OCI-LY1 (cell line): ENCODE measurements around the gene ZNF385C.

Experiments used
- H2AFZ ChIP-seq: fragments of 200-600 bp; sonication (generic), shearing (Covaris generic); 2 replicates; pipeline ENCODE4 v1.6.0; 2014; ENCODE audit warnings: antibody characterized with exemption, mild to moderate bottlenecking, low read length
- H3F3A ChIP-seq: fragments of 200-600 bp; sonication (generic), shearing (Covaris generic); 2 replicates; pipeline ENCODE4 v1.6.0; 2014; ENCODE audit warnings: mild to moderate bottlenecking, antibody characterized with exemption, low read length, moderate library complexity; ENCODE audit not compliant: insufficient read depth
- H3K27ac ChIP-seq: fragments of 200-600 bp; sonication (generic); 2 replicates; pipeline ENCODE4 v1.5.1; 2014; ENCODE audit warnings: low read length, mixed run types, mild to moderate bottlenecking, low read depth; ENCODE audit not compliant: poor library complexity, severe bottlenecking
- H3K27me3 ChIP-seq: fragments of 200-600 bp; sonication (generic); 2 replicates; pipeline ENCODE4 v1.6.0; 2014; ENCODE audit warnings: antibody characterized with exemption, mild to moderate bottlenecking, low read length, moderate library complexity; ENCODE audit not compliant: insufficient read depth
- H3K36me3 ChIP-seq: fragments of 200-600 bp; sonication (generic); 2 replicates; pipeline ENCODE4 v1.6.1; 2014; ENCODE audit warnings: mild to moderate bottlenecking, antibody characterized with exemption, low read length, moderate library complexity, mixed read lengths; ENCODE audit not compliant: insufficient read depth
- H3K4me1 ChIP-seq: fragments of 200-600 bp; sonication (generic); 2 replicates; pipeline ENCODE4 v1.5.1; 2014; ENCODE audit warnings: mild to moderate bottlenecking, low read length, moderate library complexity; ENCODE audit not compliant: insufficient read depth, severe bottlenecking
- H3K4me2 ChIP-seq: fragments of 200-600 bp; sonication (generic), shearing (Covaris generic); 2 replicates; pipeline ENCODE4 v1.6.1; 2014; ENCODE audit warnings: low read length
- H3K4me3 ChIP-seq: fragments of 200-600 bp; sonication (generic); 2 replicates; pipeline ENCODE4 v1.5.1; 2014; ENCODE audit warnings: low read length, low read depth, mild to moderate bottlenecking, mixed read lengths; ENCODE audit not compliant: poor library complexity, severe bottlenecking
- H3K79me2 ChIP-seq: fragments of 200-600 bp; shearing (Covaris generic); 2 replicates; pipeline ENCODE4 v1.6.1; 2016; ENCODE audit warnings: mixed run types, low read length, mixed read lengths; ENCODE audit not compliant: insufficient read depth
- H3K9ac ChIP-seq: fragments of 200-600 bp; sonication (generic), shearing (Covaris generic); 2 replicates; pipeline ENCODE4 v1.6.1; 2014; ENCODE audit warnings: mild to moderate bottlenecking, low read length, mixed read lengths
- H3K9me2 ChIP-seq: fragments of 200-600 bp; sonication (generic), shearing (Covaris generic); 2 replicates; pipeline ENCODE4 v1.6.1; 2014; ENCODE audit warnings: low read depth, mild to moderate bottlenecking, low read length, mixed read lengths
- H3K9me3 ChIP-seq: fragments of 200-600 bp; shearing (Covaris generic); 2 replicates; pipeline ENCODE4 v1.6.1; 2014; ENCODE audit warnings: low read length, mixed read lengths
- H4K20me1 ChIP-seq: fragments of 200-600 bp; sonication (generic), shearing (Covaris generic); 2 replicates; pipeline ENCODE4 v1.6.0; 2016; ENCODE audit warnings: mild to moderate bottlenecking, low read length; ENCODE audit not compliant: insufficient read depth
- CTCF ChIP-seq: fragments of 200-600 bp; sonication (generic), shearing (Covaris generic); IDR thresholded peaks from 2 replicates; pipeline ENCODE4 v1.5.1; 2017; ENCODE audit warnings: mild to moderate bottlenecking, antibody characterized with exemption, low read length, moderate library complexity, mixed read lengths
- EZH2 ChIP-seq: fragments of 200-600 bp; sonication (generic), shearing (Covaris generic); IDR thresholded peaks from 2 replicates; pipeline ENCODE4 v1.8.0; 2017; ENCODE audit warnings: borderline replicate concordance, mixed run types, mild to moderate bottlenecking, antibody characterized with exemption, low read length, moderate library complexity, mixed read lengths

ZNF385C gene

GRCh38 chr17:42106009-42106408, 7.7 kb upstream of the ZNF385C start:
- H3K27ac ChIP-seq, result no peak overlapping the region

GRCh38 chr17:42104264-42104663, 6.0 kb upstream of the ZNF385C start:
- Histone ChIP-seq H3K4me1 (peaks cover 18% of the 10 kb centered on the region), H3F3A (no peaks in the 10 kb centered on the region), H3K36me3 (no peaks in the 10 kb centered on the region; the same call in 1 of the 2 replicates), H3K4me2 (no peak overlapping the region), H3K27ac (no peak overlapping the region), H3K27me3 (no peaks in the 10 kb centered on the region), H2AFZ (no peak overlapping the region), H3K4me3 (no peak overlapping the region), H3K9ac (no peak overlapping the region), H4K20me1 (no peaks in the 10 kb centered on the region), H3K79me2 (no peaks in the 10 kb centered on the region), H3K9me3 (no peaks in the 10 kb centered on the region), H3K9me2 (no peaks in the 10 kb centered on the region)
- no peak for TF ChIP-seq CTCF
- TF ChIP-seq EZH2, result no peak

More at GRCh38 chr17:42106009-42106408, 7.7 kb upstream of the ZNF385C start:
- no peaks in the 10 kb centered on the region for H3K79me2 ChIP-seq
- H3K4me1 ChIP-seq, result peaks cover 25% of the 10 kb centered on the region
- no peaks in the 10 kb centered on the region for H4K20me1 ChIP-seq
- no peak overlapping the region for H3K9ac ChIP-seq
- TF ChIP-seq EZH2 (no peak), CTCF (no peak)
- no peak overlapping the region for H2AFZ ChIP-seq
- H3K4me2 ChIP-seq, result no peak overlapping the region
- no peaks in the 10 kb centered on the region for H3F3A ChIP-seq
- H3K4me3 ChIP-seq, result no peak overlapping the region
- no peaks in the 10 kb centered on the region for H3K27me3 ChIP-seq
- H3K9me3 ChIP-seq, result no peaks in the 10 kb centered on the region
- no peaks in the 10 kb centered on the region; the same call in 1 of the 2 replicates for H3K36me3 ChIP-seq
- no peaks in the 10 kb centered on the region for H3K9me2 ChIP-seq

GRCh38 chr17:42103221-42103954, 5.1 kb upstream of the ZNF385C start:
- H3F3A ChIP-seq, result no peaks in the 10 kb centered on the region
- H2AFZ ChIP-seq, result no peak overlapping the region
- H3K4me1 ChIP-seq, result peaks cover 16% of the 10 kb centered on the region
- no peak for TF ChIP-seq EZH2
- no peak for TF ChIP-seq CTCF
- no peaks in the 10 kb centered on the region for H3K9me2 ChIP-seq
- no peaks in the 10 kb centered on the region for H3K9me3 ChIP-seq
- no peaks in the 10 kb centered on the region for H3K27me3 ChIP-seq
- H3K4me2 ChIP-seq, result no peak overlapping the region
- H3K9ac ChIP-seq, result no peak overlapping the region
- H3K27ac ChIP-seq, result no peak overlapping the region
- no peaks in the 10 kb centered on the region for H3K79me2 ChIP-seq
- no peaks in the 10 kb centered on the region; the same call in 1 of the 2 replicates for H3K36me3 ChIP-seq
- no peaks in the 10 kb centered on the region for H4K20me1 ChIP-seq
- no peak overlapping the region for H3K4me3 ChIP-seq
